ENCODE measurements around the gene POU2F1. TPM values are rescaled to one million over a fixed set of nuclear protein-coding genes. Genes with fewer than 3 reads are reported as not detected.

The POU2F1 gene
- total RNA-seq, result 5.1 and 6.6 TPM in 2 replicates

DNA sequence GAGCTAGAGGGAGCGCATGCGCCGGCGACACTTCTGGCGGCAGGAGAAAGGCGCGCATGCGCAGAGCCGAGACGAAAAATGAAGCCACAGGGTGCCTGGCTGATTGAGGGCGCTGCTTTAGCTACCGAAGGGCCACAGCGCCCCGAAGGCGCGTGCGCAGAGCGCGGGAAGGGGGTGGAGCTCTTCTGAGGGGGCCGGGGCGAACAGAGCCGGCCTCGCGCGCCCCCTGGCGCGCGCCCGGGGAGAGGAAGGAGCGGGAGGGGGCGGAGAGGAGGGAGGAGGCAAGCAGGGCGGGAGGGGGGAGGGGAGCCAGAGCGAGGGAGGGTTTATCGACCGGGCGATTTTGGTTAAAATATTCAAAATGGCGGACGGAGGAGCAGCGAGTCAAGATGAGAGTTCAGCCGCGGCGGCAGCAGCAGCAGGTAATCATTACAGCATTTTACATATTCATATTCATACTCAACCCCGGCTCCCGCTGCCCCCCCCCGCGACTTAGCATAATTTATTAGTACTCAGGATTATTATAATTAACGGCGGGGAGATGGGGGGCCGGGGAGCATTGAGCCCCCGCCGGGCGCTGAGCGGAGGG lies at the start of gene POU2F1:
Gene POU2F1 (plus strand): TSS at position 350 of the 589 bp plus-strand sequence. CDS start 12 bp downstream, at position 362.

Other genes starting within 250 kb of the POU2F1 start
- gene ILDR2, start 245.3 kb upstream of the POU2F1 start, total RNA-seq, result not detected in 2 replicates
- not detected in 2 replicates for gene MAEL, start 231.6 kb upstream of the POU2F1 start, total RNA-seq
- gene GPA33, start 130.5 kb upstream of the POU2F1 start, total RNA-seq, result not detected in 2 replicates
- gene STYXL2, start 126.8 kb upstream of the POU2F1 start, total RNA-seq, result not detected in 2 replicates

Measured in nasal cavity respiratory epithelium epithelial cell of viscerocranial mucosa (primary cell).